Calu3 (cell line): ENCODE measurements around the gene RASGRF1. TPM values are rescaled to one million over a fixed set of nuclear protein-coding genes. Genes with fewer than 3 reads are reported as not detected.

Experiments used
- BruUV-seq: library from RNA; stranded (reverse); fragments of 400-500 nt; replicated peaks from 2 replicates; lab custom pipeline; 2021; lab: Mats Ljungman, UMichigan
- CTCF ChIA-PET: fragments of 300-600 bp; sonication (Branson Sonifier 250); formaldehyde crosslinking; loops from one replicate; lab custom pipeline; 2022; ENCODE audit warnings: antibody characterized with exemption; lab: Charles Lee
- DNase-seq: peaks from one replicate; pipeline ENCODE4 v3.0.0; 2022
- H3K27ac Mint-ChIP-seq: one replicate; pipeline ENCODE4 v1.8.0; 2022; ENCODE audit warnings: mixed read lengths; ENCODE audit not compliant: unreplicated experiment
- H3K27me3 Mint-ChIP-seq: one replicate; pipeline ENCODE4 v1.8.0; 2022; ENCODE audit warnings: mixed read lengths; ENCODE audit not compliant: unreplicated experiment
- H3K36me3 Mint-ChIP-seq: one replicate; pipeline ENCODE4 v1.8.0; 2022; ENCODE audit warnings: mild to moderate bottlenecking, moderate library complexity, mixed read lengths; ENCODE audit not compliant: insufficient read depth, unreplicated experiment
- H3K4me1 Mint-ChIP-seq: one replicate; pipeline ENCODE4 v1.8.0; 2022; ENCODE audit warnings: mild to moderate bottlenecking, low read depth, mixed read lengths; ENCODE audit not compliant: unreplicated experiment
- H3K4me3 Mint-ChIP-seq: one replicate; pipeline ENCODE4 v1.8.0; 2022; ENCODE audit warnings: mild to moderate bottlenecking, low read depth, moderate library complexity, mixed read lengths; ENCODE audit not compliant: unreplicated experiment
- H3K9me3 Mint-ChIP-seq: one replicate; pipeline ENCODE4 v1.8.0; 2022; ENCODE audit warnings: low read depth, mixed read lengths; ENCODE audit not compliant: unreplicated experiment
- intact Hi-C: fragments of 100-400 bp; cut with micrococcal nuclease; formaldehyde crosslinking; loops from one replicate; pipeline ENCODE4 v1.10.0; 2022; ENCODE audit not compliant: unreplicated experiment
- total RNA-seq: library from RNA; stranded (reverse); gene quantifications from 2 replicates; pipeline ENCODE4 v1.2.3, GENCODE V29; 2022
- TF ChIP-seq, protein P1 (sequence below): fragments of 200-600 bp; IDR thresholded peaks from one replicate; pipeline ENCODE4 v1.8.0; 2022; ENCODE audit warnings: antibody characterized with exemption; ENCODE audit not compliant: unreplicated experiment

Gene RASGRF1
- total RNA-seq, 1 experiment from 2014 or later: 2.2 TPM

DNA sequence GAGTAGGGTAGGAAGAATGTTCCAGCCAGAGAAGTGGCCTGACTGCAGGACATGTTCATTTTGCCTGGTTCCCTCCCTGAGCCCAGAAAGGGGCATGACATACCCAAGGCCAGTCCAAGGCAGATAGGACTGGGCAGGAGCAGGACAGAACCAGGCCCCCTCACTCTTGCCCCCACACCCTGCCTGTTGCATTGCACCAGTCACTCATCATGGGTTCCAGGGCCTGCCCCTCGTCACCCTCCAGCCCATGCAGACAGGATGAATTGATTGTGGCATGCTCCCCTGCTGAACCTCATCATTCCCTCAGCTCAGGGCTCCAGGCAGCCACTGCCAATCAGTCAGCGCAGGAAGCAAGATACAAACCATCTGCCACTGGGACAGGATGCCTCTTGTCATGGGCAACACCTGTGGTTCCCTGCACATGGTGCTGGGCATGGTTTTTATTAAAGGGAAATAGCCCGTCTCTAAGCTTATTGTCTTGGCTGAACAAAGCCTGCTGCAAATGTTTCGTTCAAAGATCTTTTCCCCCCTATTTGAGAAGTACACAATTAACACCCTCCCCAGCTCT, 48.9 kb downstream of the RASGRF1 start:
- no peak overlapping the region for H3K4me3 Mint-ChIP-seq
- peaks cover 54% of the 10 kb centered on the region for H3K27me3 Mint-ChIP-seq
- TF ChIP-seq, protein P1, sequence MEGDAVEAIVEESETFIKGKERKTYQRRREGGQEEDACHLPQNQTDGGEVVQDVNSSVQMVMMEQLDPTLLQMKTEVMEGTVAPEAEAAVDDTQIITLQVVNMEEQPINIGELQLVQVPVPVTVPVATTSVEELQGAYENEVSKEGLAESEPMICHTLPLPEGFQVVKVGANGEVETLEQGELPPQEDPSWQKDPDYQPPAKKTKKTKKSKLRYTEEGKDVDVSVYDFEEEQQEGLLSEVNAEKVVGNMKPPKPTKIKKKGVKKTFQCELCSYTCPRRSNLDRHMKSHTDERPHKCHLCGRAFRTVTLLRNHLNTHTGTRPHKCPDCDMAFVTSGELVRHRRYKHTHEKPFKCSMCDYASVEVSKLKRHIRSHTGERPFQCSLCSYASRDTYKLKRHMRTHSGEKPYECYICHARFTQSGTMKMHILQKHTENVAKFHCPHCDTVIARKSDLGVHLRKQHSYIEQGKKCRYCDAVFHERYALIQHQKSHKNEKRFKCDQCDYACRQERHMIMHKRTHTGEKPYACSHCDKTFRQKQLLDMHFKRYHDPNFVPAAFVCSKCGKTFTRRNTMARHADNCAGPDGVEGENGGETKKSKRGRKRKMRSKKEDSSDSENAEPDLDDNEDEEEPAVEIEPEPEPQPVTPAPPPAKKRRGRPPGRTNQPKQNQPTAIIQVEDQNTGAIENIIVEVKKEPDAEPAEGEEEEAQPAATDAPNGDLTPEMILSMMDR: no peak
- H3K9me3 Mint-ChIP-seq: no peaks in the 10 kb centered on the region
- BruUV-seq: no TSS peak
- CTCF ChIA-PET: interaction anchor here (0.6 kb wide), 1 partner anchor 24 kb away, joined by 3 read pairs; no protein-coding TSS in a partner anchor
- intact Hi-C loops: no loop called here
- H3K36me3 Mint-ChIP-seq: no peaks in the 10 kb centered on the region
- no peak overlapping the region for H3K27ac Mint-ChIP-seq
- H3K4me1 Mint-ChIP-seq: no peaks in the 10 kb centered on the region
- no peak for DNase-seq

DNA sequence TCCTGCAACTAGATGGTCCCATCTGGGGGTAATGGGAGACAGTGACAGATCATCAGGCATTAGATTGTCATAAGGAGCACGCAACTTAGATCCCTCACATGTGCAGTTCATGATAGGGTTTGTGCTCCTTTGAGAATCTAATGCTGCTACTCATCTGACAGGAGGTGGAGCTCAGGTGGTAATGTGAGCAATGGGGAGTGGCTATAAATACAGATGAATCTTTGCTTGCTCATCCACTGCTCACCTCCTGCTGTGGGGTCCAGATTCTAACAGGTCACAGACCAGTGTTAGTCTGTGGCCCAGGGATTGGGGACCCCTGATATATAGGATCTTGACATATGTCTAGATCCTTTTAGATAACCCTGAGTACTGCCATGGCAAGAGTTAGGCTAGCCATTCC, 52.7 kb downstream of the RASGRF1 start:
- CTCF ChIA-PET: interaction anchor here (1.0 kb wide), 1 partner anchor 10 kb away, joined by 3 read pairs; no protein-coding TSS in a partner anchor
- Mint-ChIP-seq H3K36me3 (no peaks in the 10 kb centered on the region), H3K9me3 (no peaks in the 10 kb centered on the region), H3K4me1 (no peaks in the 10 kb centered on the region), H3K4me3 (no peak overlapping the region), H3K27ac (no peak overlapping the region), H3K27me3 (peaks cover 40% of the 10 kb centered on the region)
- intact Hi-C loops: no loop called here
- no peak for DNase-seq
- no TSS peak for BruUV-seq
- TF ChIP-seq, protein P1: no peak

DNA sequence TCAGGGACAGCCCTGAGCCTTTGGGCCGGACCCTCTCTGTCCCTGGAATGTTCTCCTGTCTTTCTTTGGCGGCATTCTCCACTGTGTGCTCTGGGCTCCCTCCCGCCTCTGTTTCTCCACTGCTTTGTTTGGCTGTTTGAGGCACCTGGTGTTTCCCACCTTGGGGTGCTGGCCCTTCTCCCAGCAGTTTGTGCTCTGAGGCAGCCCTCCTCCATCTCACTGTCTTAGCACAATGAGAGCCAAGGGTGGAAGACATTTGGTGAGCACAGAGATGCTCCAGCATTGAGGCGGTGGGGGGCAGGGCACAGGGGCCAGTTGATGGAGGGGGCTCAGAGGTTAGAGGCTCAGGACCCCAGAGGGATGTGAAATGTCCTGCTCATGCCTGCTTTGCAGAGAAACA, 54.3 kb downstream of the RASGRF1 start:
- DNase-seq: no peak
- Mint-ChIP-seq H3K9me3 (no peaks in the 10 kb centered on the region), H3K27ac (no peak overlapping the region), H3K36me3 (no peaks in the 10 kb centered on the region), H3K4me1 (no peaks in the 10 kb centered on the region), H3K27me3 (peaks cover 31% of the 10 kb centered on the region), H3K4me3 (no peak overlapping the region)
- CTCF ChIA-PET: no interaction called here
- TF ChIP-seq, protein P1: no peak
- intact Hi-C loops: no loop called here
- BruUV-seq: no TSS peak

DNA sequence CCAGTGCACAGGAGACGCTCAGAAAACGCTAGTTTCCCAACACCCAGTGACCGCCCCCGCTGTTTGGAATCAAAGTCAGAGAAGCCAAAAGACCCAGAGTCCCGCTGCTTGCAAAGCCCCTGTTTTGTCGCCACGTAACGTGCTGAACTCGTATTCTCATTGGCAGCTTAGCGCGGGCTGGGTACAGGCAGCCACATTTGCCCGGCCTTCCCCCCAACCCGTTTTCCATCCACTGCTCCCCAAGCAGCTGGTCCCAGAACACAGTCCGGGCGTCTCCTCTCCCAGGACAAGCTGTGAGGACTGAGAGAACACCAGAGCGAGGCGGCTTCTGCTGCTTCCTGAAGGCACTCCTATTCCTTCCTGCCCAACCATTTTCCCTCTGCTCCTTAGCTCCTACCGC, 54.8 kb downstream of the RASGRF1 start:
- Mint-ChIP-seq H3K27ac (no peak overlapping the region), H3K36me3 (no peaks in the 10 kb centered on the region), H3K27me3 (peaks cover 30% of the 10 kb centered on the region), H3K9me3 (no peaks in the 10 kb centered on the region), H3K4me3 (no peak overlapping the region), H3K4me1 (no peaks in the 10 kb centered on the region)
- TF ChIP-seq, protein P1: no peak
- intact Hi-C loops: no loop called here
- CTCF ChIA-PET: interaction anchor here (1.0 kb wide), 1 partner anchor 9 kb away, joined by 3 read pairs; no protein-coding TSS in a partner anchor
- no TSS peak for BruUV-seq
- DNase-seq: no peak
